Gastroesophageal sphincter (tissue), 3 donors: Measurements from ENCODE around the gene CCDC117.

Source experiments
- POLR2AphosphoS5 ChIP-seq: sonication (generic); formaldehyde crosslinking; IDR thresholded peaks from one replicate; pipeline ENCODE4 v1.6.1; 2017; ENCODE audit warnings: antibody characterized with exemption
- TF ChIP-seq, protein P1 (sequence below), 4 experiments: fragments of 200-600 bp in 2 of 4; fragments of 450-650 bp in 2 of 4; sonication (generic) in 1 of 4; IDR thresholded peaks; one replicate each; pipeline ENCODE4 v1.5.1; 2017 to 2019; ENCODE audit warnings: antibody characterized with exemption in 4 of 4, mild to moderate bottlenecking in 2 of 4, moderate library complexity in 2 of 4

DNA sequence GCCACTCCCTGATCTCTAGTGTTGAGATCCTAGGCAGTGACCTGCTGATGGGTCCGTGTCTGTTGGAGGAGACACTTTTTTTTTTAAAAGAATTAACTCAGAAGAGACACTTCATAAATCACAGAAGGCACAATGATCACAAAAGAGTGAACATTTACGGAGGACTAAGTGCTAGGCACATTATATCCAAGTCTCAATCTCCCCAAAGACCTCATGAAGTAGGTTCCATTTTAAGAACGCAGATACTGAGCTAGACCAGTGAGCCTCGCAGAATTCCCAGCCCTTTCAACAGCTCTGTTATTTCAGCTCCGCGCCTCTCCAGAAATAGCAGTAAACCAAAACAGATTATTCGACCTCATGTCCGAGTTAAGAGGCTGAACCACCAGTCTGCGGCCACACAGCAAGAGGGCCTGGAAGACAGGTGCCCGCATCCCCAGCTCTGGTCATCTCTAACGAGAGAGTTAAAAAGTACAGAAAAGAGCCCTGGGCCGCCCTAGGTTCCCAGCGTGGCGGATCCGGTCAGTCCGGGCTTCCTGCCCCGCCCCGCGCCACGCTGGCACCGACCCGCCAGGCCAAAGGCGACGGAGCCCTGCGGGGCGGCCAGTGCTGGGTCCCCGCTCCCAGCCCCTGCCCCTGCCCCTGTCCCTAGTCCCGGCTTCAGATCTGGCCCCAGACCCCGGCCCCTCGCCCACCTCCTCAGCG is 27.3 kb downstream of the CCDC117 start:
- TF ChIP-seq POLR2AphosphoS5 = no peak
- TF ChIP-seq, protein P1, sequence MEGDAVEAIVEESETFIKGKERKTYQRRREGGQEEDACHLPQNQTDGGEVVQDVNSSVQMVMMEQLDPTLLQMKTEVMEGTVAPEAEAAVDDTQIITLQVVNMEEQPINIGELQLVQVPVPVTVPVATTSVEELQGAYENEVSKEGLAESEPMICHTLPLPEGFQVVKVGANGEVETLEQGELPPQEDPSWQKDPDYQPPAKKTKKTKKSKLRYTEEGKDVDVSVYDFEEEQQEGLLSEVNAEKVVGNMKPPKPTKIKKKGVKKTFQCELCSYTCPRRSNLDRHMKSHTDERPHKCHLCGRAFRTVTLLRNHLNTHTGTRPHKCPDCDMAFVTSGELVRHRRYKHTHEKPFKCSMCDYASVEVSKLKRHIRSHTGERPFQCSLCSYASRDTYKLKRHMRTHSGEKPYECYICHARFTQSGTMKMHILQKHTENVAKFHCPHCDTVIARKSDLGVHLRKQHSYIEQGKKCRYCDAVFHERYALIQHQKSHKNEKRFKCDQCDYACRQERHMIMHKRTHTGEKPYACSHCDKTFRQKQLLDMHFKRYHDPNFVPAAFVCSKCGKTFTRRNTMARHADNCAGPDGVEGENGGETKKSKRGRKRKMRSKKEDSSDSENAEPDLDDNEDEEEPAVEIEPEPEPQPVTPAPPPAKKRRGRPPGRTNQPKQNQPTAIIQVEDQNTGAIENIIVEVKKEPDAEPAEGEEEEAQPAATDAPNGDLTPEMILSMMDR (IDR thresholded peaks at IDR 0.05) = no peak
